GM12875 (cell line): Measurements from ENCODE around the gene SOCS7.
"Not testable (repeated sequence)": the region's sequence is repeated elsewhere in the genome, so short reads cannot be mapped to it uniquely, and the experiment has no call there.

ENCODE experiments used
- H3K4me3 ChIP-seq: one replicate; pipeline ENCODE4 v1.5.1; 2011; ENCODE audit warnings: low read depth, low read length, control low read depth
- TF ChIP-seq, protein P1 (sequence below): IDR thresholded peaks from 2 replicates; pipeline ENCODE4 v1.5.1; 2011; ENCODE audit warnings: low read depth, mild to moderate bottlenecking, control low read depth, inconsistent platforms, low read length, moderate library complexity, borderline replicate concordance; ENCODE audit not compliant: insufficient read depth

SOCS7 gene

DNA sequence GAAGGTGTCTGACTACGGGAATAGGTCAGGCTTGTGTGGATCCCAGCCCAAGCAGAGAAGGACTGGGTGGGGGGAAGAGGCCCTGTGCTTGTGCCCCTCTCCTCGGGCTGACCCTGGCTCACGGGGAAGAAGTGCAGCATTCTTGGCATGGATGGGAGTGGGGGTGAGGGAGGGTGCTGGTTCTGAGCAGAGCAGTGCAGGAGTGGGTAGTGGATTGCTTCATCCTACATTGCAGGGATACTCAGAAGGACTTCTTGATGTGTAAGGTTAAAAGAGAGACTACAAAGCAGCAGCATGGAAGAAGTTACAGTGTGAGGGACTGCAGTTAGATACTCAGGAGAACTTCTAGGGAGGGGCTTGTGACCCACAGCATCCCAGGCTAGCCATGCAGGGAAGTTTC is 78.7 kb downstream of the SOCS7 start:
- TF ChIP-seq, protein P1, sequence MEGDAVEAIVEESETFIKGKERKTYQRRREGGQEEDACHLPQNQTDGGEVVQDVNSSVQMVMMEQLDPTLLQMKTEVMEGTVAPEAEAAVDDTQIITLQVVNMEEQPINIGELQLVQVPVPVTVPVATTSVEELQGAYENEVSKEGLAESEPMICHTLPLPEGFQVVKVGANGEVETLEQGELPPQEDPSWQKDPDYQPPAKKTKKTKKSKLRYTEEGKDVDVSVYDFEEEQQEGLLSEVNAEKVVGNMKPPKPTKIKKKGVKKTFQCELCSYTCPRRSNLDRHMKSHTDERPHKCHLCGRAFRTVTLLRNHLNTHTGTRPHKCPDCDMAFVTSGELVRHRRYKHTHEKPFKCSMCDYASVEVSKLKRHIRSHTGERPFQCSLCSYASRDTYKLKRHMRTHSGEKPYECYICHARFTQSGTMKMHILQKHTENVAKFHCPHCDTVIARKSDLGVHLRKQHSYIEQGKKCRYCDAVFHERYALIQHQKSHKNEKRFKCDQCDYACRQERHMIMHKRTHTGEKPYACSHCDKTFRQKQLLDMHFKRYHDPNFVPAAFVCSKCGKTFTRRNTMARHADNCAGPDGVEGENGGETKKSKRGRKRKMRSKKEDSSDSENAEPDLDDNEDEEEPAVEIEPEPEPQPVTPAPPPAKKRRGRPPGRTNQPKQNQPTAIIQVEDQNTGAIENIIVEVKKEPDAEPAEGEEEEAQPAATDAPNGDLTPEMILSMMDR, result no peak
- H3K4me3 ChIP-seq, result no peak overlapping the region

DNA sequence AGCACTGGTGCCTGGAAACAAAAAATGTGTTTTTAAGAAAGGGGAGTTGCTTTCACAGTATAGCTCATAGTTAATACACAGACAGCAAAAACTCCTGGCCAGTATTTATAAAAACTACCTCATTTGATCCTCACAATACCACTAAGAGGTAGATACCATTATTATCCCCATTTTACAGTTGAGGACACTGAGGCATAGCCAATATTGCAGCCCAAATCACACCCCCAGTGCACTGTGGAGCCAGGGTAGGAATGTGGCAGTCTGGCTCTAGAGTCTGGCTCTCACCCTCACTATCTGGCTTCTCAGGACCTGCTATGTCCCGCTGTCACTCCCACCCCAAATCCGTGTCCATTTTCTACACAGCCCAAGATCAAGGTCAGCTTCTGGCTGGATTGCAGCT is 79.2 kb downstream of the SOCS7 start:
- TF ChIP-seq, protein P1, result no peak
- no peak overlapping the region for H3K4me3 ChIP-seq

DNA sequence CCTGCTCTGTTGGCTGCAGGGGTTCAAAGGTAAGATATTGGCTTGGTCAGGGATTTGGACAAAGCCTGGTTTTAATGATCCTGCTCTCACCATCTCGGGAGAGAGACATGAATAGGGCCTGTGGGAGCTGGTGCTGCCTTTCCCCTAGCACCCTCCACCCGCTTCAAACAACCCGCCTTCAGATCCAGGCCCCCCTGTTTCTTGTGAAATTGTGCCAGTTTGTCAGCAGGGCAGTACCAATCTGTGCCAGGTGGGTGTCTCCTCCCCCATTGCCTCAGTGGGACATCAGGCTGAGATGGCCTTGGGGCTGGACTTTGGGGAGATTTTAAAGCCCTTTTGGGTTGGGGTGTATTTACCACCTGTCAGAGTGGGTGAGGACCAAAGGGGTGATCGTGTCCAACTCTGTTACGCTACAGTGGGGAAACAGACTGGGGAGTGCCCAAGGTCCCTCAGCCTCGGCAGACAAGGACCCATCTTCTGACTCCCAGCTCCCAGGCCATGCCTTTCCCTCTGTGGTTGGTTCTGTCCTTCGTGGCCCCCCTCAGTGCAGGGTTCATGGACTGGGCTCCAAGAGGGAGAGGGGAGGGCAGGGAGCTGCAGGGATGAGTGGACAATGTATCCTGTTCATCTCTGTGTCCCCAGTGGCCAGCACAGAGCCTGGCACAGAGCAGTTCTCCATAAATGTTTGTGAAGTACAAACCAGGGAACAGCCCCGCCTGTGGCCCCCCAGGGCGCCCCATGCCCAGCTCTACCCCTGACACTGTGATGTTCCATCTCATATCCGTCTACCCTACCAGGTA is 79.9 kb downstream of the SOCS7 start:
- TF ChIP-seq, protein P1, result no peak
- no peak overlapping the region for H3K4me3 ChIP-seq

DNA sequence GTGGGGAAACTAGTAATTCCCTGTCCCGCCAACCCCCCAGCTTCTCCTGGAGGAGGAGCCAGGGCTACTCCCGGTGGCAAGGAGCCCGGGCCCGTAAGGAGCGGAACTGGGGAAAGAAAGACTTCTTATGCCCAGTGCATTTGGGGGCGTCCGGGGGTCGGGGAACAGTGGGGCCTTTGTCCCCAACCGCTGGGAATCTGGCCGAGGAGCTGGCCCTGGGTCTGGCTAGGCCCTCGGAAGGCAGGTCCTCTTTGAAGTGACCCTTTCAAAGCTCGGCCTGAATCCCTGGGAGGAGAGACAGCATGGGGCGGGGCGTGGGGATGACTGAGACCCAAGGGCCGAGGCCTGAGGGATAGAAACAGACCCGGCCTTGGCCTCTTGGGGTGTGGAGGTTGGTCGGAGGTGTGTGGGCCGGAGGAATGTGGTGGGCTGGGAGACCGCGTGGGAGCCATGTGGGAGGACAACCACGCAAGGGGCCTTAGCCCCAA is 82.6 kb downstream of the SOCS7 start:
- TF ChIP-seq, protein P1, result no peak
- no peak overlapping the region for H3K4me3 ChIP-seq

DNA sequence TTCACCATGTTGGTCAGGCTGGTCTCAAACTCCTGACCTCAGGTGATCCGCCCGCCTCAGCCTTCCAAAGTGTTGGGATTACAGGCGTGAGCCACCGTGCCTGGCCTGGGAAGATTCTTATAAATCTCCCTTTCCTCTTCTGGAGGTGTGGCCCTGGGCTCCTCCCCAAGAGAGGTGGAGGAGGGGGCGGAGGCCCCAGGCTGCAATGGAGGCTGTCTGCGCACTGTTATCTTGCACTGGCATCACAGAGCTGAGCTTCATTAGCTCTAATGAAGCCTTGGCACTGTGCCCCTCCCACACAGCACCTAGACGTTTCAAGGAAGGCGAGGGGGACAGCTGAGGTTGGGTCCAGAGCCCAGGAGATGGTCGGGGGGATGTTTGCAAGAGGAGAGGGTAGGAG is 84.2 kb downstream of the SOCS7 start:
- TF ChIP-seq, protein P1, result no peak
- no peak overlapping the region for H3K4me3 ChIP-seq

DNA sequence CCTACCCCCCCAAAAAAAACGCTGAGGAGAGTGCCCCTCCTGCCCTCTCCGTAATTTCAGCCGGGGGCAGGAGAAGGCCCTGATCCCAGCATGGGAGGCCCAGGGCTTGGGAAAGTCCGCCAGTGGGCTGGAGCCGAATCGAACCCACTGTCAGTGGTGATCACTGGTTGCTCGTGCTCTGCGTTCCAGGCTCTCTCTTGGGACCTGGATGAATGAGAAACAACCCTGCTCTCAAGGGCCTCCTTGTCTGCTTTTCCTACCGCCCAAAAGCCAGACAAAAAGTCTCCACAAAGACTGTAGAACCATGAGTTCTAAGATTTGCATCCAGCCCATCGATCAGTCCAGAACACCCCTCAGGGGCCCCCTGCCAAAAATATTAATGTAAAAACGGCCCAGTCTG is 84.7 kb downstream of the SOCS7 start:
- no peak overlapping the region for H3K4me3 ChIP-seq
- TF ChIP-seq, protein P1, result no peak

DNA sequence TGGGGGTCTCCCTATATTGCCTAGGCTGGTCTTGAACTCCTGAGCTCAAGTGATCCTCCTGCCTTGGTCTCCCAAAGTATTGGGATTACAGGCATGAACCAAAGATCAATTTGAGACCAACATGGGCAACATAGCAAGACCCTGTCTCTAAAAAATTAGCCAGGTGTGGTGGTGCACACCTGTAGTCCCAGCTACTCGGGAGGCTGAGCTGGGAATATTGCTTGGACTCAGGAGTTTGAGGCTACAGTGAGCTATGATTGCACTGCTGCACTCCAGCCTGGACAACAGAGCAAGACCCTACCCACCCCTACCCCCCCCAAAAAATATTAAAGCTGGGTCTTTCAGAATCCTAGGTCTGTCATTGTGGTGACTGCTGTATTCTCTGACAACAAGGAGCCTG is 85.7 kb downstream of the SOCS7 start:
- not testable (repeated sequence) for H3K4me3 ChIP-seq
